HepG2 (cell line): Measurements from ENCODE around the gene MLNR.

Experiments used
- BCL3 ChIP-seq: sonication (generic); formaldehyde crosslinking; IDR thresholded peaks from 2 replicates; pipeline ENCODE4 v1.5.1; 2020; ENCODE audit warnings: mild to moderate bottlenecking, missing genetic modification reagents, moderate library complexity
- CCAR2 ChIP-seq: fragments of 200-400 bp; formaldehyde crosslinking; optimal IDR thresholded peaks from 2 replicates; pipeline ENCODE3; 2018; ENCODE audit warnings: low read depth, mild to moderate bottlenecking, low read length, moderate library complexity
- DMTF1 ChIP-seq: sonication (generic); formaldehyde crosslinking; IDR thresholded peaks from 2 replicates; pipeline ENCODE4 v1.4.0; 2020; ENCODE audit warnings: mild to moderate bottlenecking, missing genetic modification reagents
- KLF16 ChIP-seq, 2 experiments: sonication (generic) in 1 of 2; formaldehyde crosslinking in 1 of 2; IDR thresholded peaks; 2 replicates each; pipeline versions ENCODE4 v1.6.1 to v1.8.0; 2016 to 2023; ENCODE audit warnings: missing genetic modification reagents in 2 of 2, missing compliant biosample characterization in 1 of 2
- NCOR1 ChIP-seq: fragments of 200-600 bp; sonication (generic); IDR thresholded peaks from 2 replicates; pipeline ENCODE4 v1.7.0; 2017; ENCODE audit warnings: antibody characterized with exemption, low read length, borderline replicate concordance
- NR2F1 ChIP-seq, 2 experiments: fragments of 450-650 bp in 1 of 2; formaldehyde crosslinking in 1 of 2; IDR thresholded peaks; 2 replicates each; pipeline versions ENCODE4 v1.5.0 to v1.6.1; 2016 to 2020; ENCODE audit warnings: mild to moderate bottlenecking in 1 of 2, missing compliant biosample characterization in 1 of 2, missing genetic modification reagents in 1 of 2, moderate library complexity in 1 of 2
- NR3C1 ChIP-seq: sonication (generic); formaldehyde crosslinking; IDR thresholded peaks from 2 replicates; pipeline ENCODE4 v1.4.0; 2020; ENCODE audit warnings: missing genetic modification reagents
- POLR2A ChIP-seq, 2 experiments: IDR thresholded peaks; 2 replicates each; pipeline ENCODE4 v1.6.1; 2011; ENCODE audit warnings: low read depth in 2 of 2, low read length in 2 of 2, mild to moderate bottlenecking in 1 of 2, moderate library complexity in 1 of 2; ENCODE audit not compliant: insufficient read depth in 1 of 2
- SETDB1 ChIP-seq: sonication (generic); formaldehyde crosslinking; IDR thresholded peaks from 2 replicates; pipeline ENCODE4 v1.5.1; 2020; ENCODE audit warnings: missing genetic modification reagents, mild to moderate bottlenecking, borderline replicate concordance
- TCF7L2 ChIP-seq: IDR thresholded peaks from 2 replicates; pipeline ENCODE4 v1.6.1; 2011; ENCODE audit warnings: mild to moderate bottlenecking, low read depth, low read length, moderate library complexity
- ZBTB21 ChIP-seq: sonication (generic); formaldehyde crosslinking; IDR thresholded peaks from 2 replicates; pipeline ENCODE4 v1.4.0; 2020; ENCODE audit warnings: missing genetic modification reagents
- ZKSCAN5 ChIP-seq: sonication (generic); formaldehyde crosslinking; IDR thresholded peaks from 2 replicates; pipeline ENCODE4 v1.5.1; 2020; ENCODE audit warnings: mild to moderate bottlenecking, missing genetic modification reagents
- ZNF362 ChIP-seq: sonication (generic); formaldehyde crosslinking; IDR thresholded peaks from 2 replicates; pipeline ENCODE4 v1.4.0; 2020; ENCODE audit warnings: missing genetic modification reagents, mild to moderate bottlenecking, borderline replicate concordance
- TF ChIP-seq, protein P1 (sequence below): sonication (generic); formaldehyde crosslinking; IDR thresholded peaks from 2 replicates; pipeline ENCODE4 v1.5.0; 2020; ENCODE audit warnings: mild to moderate bottlenecking, missing genetic modification reagents, borderline replicate concordance

DNA sequence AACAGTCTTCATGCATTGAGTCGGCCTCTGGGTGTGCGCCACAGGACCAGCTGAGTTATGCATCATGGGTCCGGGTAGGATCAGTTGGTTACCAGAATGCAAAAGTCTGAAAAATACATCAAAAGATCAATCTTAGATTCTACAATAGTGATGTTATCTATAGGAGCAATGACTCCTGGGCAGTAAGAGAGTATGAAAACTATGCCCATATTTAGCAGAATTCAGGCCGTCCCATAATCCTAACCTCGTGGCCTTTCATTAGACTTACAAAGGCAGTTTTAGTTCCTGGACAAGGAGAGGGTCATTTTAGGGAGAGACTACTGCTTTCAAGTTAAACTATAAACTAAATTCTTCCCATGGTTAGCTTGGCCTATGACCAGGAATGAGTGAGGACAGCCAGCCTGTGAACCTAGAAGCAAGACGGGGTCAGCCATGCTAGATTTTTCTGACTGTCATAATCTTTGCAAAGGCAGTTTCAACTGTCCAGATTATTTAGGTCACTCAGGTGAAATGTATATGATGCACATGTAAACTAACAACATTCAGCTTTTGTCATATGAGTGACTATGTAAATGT is 15.8 kb downstream of the MLNR start:
- TF ChIP-seq KLF16 (CRISPR knock-in tag; IDR thresholded peaks at IDR 0.05): no peak
- no peak for TF ChIP-seq CCAR2
- no peak for TF ChIP-seq NR2F1 (CRISPR knock-in tag; IDR thresholded peaks at IDR 0.05)
- TF ChIP-seq ZBTB21 (CRISPR knock-in tag): no peak
- TF ChIP-seq POLR2A (IDR thresholded peaks at IDR 0.05; ENCODE audit: insufficient read depth in 1 of 2, low read depth in 2 of 2, low read length in 2 of 2): no peak
- no peak for TF ChIP-seq NR3C1 (CRISPR knock-in tag)
- TF ChIP-seq DMTF1 (CRISPR knock-in tag): no peak
- no peak for TF ChIP-seq ZNF362
- no peak for TF ChIP-seq NCOR1
- no peak for TF ChIP-seq BCL3 (CRISPR knock-in tag)
- TF ChIP-seq, protein P1, sequence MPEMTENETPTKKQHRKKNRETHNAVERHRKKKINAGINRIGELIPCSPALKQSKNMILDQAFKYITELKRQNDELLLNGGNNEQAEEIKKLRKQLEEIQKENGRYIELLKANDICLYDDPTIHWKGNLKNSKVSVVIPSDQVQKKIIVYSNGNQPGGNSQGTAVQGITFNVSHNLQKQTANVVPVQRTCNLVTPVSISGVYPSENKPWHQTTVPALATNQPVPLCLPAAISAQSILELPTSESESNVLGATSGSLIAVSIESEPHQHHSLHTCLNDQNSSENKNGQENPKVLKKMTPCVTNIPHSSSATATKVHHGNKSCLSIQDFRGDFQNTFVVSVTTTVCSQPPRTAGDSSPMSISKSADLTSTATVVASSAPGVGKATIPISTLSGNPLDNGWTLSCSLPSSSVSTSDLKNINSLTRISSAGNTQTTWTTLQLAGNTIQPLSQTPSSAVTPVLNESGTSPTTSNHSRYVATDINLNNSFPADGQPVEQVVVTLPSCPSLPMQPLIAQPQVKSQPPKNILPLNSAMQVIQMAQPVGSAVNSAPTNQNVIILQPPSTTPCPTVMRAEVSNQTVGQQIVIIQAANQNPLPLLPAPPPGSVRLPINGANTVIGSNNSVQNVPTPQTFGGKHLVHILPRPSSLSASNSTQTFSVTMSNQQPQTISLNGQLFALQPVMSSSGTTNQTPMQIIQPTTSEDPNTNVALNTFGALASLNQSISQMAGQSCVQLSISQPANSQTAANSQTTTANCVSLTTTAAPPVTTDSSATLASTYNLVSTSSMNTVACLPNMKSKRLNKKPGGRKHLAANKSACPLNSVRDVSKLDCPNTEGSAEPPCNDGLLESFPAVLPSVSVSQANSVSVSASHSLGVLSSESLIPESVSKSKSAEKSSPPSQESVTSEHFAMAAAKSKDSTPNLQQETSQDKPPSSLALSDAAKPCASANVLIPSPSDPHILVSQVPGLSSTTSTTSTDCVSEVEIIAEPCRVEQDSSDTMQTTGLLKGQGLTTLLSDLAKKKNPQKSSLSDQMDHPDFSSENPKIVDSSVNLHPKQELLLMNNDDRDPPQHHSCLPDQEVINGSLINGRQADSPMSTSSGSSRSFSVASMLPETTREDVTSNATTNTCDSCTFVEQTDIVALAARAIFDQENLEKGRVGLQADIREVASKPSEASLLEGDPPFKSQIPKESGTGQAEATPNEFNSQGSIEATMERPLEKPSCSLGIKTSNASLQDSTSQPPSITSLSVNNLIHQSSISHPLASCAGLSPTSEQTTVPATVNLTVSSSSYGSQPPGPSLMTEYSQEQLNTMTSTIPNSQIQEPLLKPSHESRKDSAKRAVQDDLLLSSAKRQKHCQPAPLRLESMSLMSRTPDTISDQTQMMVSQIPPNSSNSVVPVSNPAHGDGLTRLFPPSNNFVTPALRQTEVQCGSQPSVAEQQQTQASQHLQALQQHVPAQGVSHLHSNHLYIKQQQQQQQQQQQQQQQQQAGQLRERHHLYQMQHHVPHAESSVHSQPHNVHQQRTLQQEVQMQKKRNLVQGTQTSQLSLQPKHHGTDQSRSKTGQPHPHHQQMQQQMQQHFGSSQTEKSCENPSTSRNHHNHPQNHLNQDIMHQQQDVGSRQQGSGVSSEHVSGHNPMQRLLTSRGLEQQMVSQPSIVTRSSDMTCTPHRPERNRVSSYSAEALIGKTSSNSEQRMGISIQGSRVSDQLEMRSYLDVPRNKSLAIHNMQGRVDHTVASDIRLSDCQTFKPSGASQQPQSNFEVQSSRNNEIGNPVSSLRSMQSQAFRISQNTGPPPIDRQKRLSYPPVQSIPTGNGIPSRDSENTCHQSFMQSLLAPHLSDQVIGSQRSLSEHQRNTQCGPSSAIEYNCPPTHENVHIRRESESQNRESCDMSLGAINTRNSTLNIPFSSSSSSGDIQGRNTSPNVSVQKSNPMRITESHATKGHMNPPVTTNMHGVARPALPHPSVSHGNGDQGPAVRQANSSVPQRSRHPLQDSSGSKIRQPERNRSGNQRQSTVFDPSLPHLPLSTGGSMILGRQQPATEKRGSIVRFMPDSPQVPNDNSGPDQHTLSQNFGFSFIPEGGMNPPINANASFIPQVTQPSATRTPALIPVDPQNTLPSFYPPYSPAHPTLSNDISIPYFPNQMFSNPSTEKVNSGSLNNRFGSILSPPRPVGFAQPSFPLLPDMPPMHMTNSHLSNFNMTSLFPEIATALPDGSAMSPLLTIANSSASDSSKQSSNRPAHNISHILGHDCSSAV (CRISPR knock-in tag): no peak
- TF ChIP-seq ZKSCAN5: no peak
- TF ChIP-seq SETDB1 (CRISPR knock-in tag): no peak
- no peak for TF ChIP-seq TCF7L2
